ENCODE data around the gene THRSP. TPM values are rescaled to one million over a fixed set of nuclear protein-coding genes. Genes with fewer than 3 reads are reported as not detected.

Gene THRSP
- total and polyA plus RNA-seq, 2 donors (not counting 1 experiment from before 2014, with no cell fraction given), result not detected

- no peaks in the 10 kb centered on the region for H3K4me1 ChIP-seq (ENCODE audit: control insufficient read depth in 2 of 2, insufficient read depth in 2 of 2, low read length in 2 of 2)
- no peak overlapping the region for H3K4me3 Mint-ChIP-seq
- H2AFZ ChIP-seq (ENCODE audit: insufficient read depth, low read depth, low read length, poor library complexity, severe bottlenecking), result no peak overlapping the region
- no peak overlapping the region for H3K27ac ChIP-seq (ENCODE audit: low read length in 2 of 2)
- no peak for ATAC-seq (ENCODE audit: low read depth)
- no peaks in the 10 kb centered on the region for H3K79me2 ChIP-seq (ENCODE audit: control insufficient read depth, insufficient read depth, low read length)
- H3K9ac ChIP-seq (ENCODE audit: low read length), result no peak overlapping the region
- CTCF ChIA-PET, result no interaction called here
- H4K20me1 ChIP-seq (ENCODE audit: control insufficient read depth, insufficient read depth, low read length, poor library complexity, severe bottlenecking), result no peaks in the 10 kb centered on the region
- H3K4me3 ChIP-seq (ENCODE audit: control extremely low read depth in 1 of 5, extremely low read depth in 1 of 5, insufficient read depth in 1 of 5, low read depth in 2 of 5, low read length in 4 of 5), result no peak overlapping the region
- H3K27ac Mint-ChIP-seq, result no peak overlapping the region
- H3K4me1 Mint-ChIP-seq, result no peaks in the 10 kb centered on the region
- no peak for DNase-seq
- no peaks in the 10 kb centered on the region for H3K27me3 ChIP-seq (replicated peaks in 1 of 4; ENCODE audit: control extremely low read depth in 1 of 4, control insufficient read depth in 3 of 4, insufficient read depth in 4 of 4, low read length in 3 of 4)
- no peaks in the 10 kb centered on the region for H3K9me3 ChIP-seq (ENCODE audit: control extremely low read depth in 1 of 3, control insufficient read depth in 2 of 3, insufficient read depth in 1 of 3, low read length in 2 of 3)
- WGBS (ENCODE audit: insufficient coverage), result 67% methylated on average over 1 of the region's 4 CpGs
- POLR2A ChIA-PET, result no interaction called here
- TF ChIP-seq CTCF (IDR thresholded peaks at IDR 0.05), result no peak
- TF ChIP-seq EZH2 (IDR thresholded peaks at IDR 0.05; ENCODE audit: borderline replicate concordance, insufficient read depth, low read depth, low read length, poor library complexity, severe bottlenecking), result no peak
- intact Hi-C loops (cut with micrococcal nuclease), result no loop called here
- no peak overlapping the region for H3K4me2 ChIP-seq (replicated peaks; ENCODE audit: low read depth, low read length, poor library complexity, severe bottlenecking)
- no peaks in the 10 kb centered on the region for H3K27me3 Mint-ChIP-seq
- H3K36me3 ChIP-seq (replicated peaks in 1 of 2; ENCODE audit: control extremely low read depth in 1 of 2, control insufficient read depth in 1 of 2, extremely low read depth in 1 of 2, insufficient read depth in 2 of 2, low read length in 1 of 2), result peaks cover 8 to 36% of the 10 kb centered on the region in 2 experiments
- H3K9me3 Mint-ChIP-seq (ENCODE audit: insufficient read depth), result no peaks in the 10 kb centered on the region
Measured at GRCh38 chr11:78099666-78100065, 36.0 kb downstream of the THRSP start.

GRCh38 chr11:78100261-78100660 lies 36.6 kb downstream of the THRSP start:
- ChIA-PET POLR2A (no interaction called here), CTCF (no interaction called here)
- H3K79me2 ChIP-seq (ENCODE audit: control insufficient read depth, insufficient read depth, low read length), result no peaks in the 10 kb centered on the region
- H3K9ac ChIP-seq (ENCODE audit: low read length), result no peak overlapping the region
- H3K27me3 ChIP-seq (replicated peaks in 1 of 4; ENCODE audit: control extremely low read depth in 1 of 4, control insufficient read depth in 3 of 4, insufficient read depth in 4 of 4, low read length in 3 of 4), result no peaks in the 10 kb centered on the region
- no peaks in the 10 kb centered on the region for H3K9me3 ChIP-seq (ENCODE audit: control extremely low read depth in 1 of 3, control insufficient read depth in 2 of 3, insufficient read depth in 1 of 3, low read length in 2 of 3)
- no peak overlapping the region for H3K4me3 Mint-ChIP-seq
- ATAC-seq (ENCODE audit: low read depth), result no peak
- no peaks in the 10 kb centered on the region for H3K4me1 ChIP-seq (ENCODE audit: control insufficient read depth in 2 of 2, insufficient read depth in 2 of 2, low read length in 2 of 2)
- no peak overlapping the region for H3K4me3 ChIP-seq (ENCODE audit: control extremely low read depth in 1 of 5, extremely low read depth in 1 of 5, insufficient read depth in 1 of 5, low read depth in 2 of 5, low read length in 4 of 5)
- H3K27ac ChIP-seq (ENCODE audit: low read length in 2 of 2), result no peak overlapping the region
- no CpG with 5 or more reads among the region's 5 CpGs for WGBS (ENCODE audit: insufficient coverage)
- intact Hi-C loops (cut with micrococcal nuclease), result no loop called here
- no peaks in the 10 kb centered on the region for H3K9me3 Mint-ChIP-seq (ENCODE audit: insufficient read depth)
- peaks cover 8 to 36% of the 10 kb centered on the region in 2 experiments for H3K36me3 ChIP-seq (replicated peaks in 1 of 2; ENCODE audit: control extremely low read depth in 1 of 2, control insufficient read depth in 1 of 2, extremely low read depth in 1 of 2, insufficient read depth in 2 of 2, low read length in 1 of 2)
- no peak overlapping the region for H2AFZ ChIP-seq (ENCODE audit: insufficient read depth, low read depth, low read length, poor library complexity, severe bottlenecking)
- no peak overlapping the region for H3K27ac Mint-ChIP-seq
- DNase-seq, result no peak
- no peaks in the 10 kb centered on the region for H4K20me1 ChIP-seq (ENCODE audit: control insufficient read depth, insufficient read depth, low read length, poor library complexity, severe bottlenecking)
- no peaks in the 10 kb centered on the region for H3K27me3 Mint-ChIP-seq
- no peaks in the 10 kb centered on the region for H3K4me1 Mint-ChIP-seq
- TF ChIP-seq EZH2 (IDR thresholded peaks at IDR 0.05; ENCODE audit: borderline replicate concordance, insufficient read depth, low read depth, low read length, poor library complexity, severe bottlenecking), result no peak
- TF ChIP-seq CTCF (IDR thresholded peaks at IDR 0.05), result no peak
- no peak overlapping the region for H3K4me2 ChIP-seq (replicated peaks; ENCODE audit: low read depth, low read length, poor library complexity, severe bottlenecking)
